Fibroblast of skin of abdomen (primary cell): ENCODE measurements around the gene CHRD.
A peak's percentile ranks its signal among the peaks of the same experiment; 100 is the strongest.
"Not testable (repeated sequence)": the region's sequence is repeated elsewhere in the genome, so short reads cannot be mapped to it uniquely, and the experiment has no call there.

Source experiments
- DNase-seq: peaks from one replicate; pipeline ENCODE4 v3.0.0-alpha.2; 2013

Gene CHRD

DNA sequence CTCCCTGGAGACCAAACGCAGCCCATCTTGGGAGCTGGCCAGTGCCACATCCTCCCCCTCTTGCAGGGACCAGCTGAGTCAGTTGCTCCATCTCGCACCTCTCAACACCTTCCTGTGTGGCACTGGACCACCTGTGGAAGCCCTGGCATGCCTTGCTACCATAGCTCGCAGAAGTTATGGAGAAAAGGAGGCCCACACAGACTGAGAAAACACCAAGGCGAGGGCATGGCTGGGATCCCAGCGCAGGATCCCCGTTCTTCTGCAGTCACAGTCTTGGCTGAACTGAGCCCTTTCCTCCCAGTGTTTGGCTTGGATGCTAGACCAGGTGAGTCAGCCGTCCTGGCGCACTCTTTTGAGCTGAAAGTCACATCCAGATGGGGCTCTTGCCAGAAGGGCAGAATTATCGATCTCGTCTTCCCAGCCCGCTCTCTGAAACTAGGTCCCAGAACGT, 46.9 kb downstream of the CHRD start:
- DNase-seq: no peak

DNA sequence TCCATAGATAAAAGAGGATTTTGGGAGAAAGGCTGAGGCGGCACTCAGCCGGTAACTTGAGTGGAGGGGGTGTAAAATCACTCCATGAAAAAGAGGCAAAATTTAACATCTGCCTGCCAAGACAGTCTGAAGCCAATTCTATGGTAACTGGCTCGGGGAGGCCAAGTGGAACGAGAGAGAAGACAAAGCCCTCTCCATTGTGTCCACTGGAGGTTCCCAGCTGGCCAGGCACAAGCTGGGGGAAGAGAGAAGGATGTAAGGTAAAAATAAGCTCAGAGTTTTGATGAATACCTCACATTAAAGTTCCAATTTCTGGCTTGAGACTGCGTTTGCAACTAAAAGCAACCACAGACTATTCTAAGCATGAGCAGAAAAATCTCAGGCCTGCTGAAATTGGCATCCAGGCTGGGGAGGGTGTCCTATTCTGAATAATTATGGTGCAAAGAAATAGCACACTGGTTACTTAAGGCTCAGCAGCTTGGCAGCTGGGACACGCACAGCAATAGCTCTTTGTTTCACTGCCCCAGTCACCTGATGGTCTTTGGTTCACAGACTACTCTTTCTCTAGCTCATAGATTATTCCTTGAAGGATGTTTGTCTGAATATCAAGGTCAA, 48.8 kb downstream of the CHRD start:
- peak; percentile 64 for DNase-seq

DNA sequence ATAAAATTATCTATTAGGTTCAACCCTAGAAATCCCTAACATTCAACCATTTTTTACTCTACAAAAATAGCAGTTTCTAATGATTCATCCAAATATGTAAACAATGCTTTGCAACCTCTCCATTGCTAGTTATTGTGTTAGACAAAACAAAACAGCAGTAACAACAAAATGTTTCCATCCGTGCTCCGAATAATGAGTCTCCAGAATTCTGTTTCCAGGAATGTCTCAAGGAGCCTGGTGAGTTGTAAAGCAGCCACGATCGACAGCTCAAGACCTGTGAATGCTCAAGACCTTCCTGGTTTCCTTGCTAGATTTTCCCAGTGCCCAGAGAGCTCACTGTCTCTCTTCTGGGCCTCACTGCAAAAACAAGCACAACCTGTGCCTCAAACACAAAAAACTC, 49.9 kb downstream of the CHRD start:
- DNase-seq: no peak

DNA sequence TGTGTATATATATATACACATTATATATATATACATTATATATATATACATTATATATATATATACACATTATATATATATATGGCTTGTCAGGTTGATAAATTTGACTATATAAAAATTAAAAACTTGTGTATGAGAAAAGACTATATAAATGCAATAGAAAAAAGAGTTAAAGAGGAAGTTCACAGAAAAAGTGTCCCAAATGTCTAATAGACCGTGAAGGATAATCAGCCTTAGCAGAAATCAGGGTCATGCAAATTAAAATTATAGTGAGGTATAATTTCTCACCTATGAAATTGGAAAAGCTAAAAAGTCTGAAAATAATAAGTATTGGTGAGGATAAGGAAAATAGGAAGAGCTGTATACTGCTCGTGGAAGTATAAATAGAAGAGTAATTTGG, 51.1 kb downstream of the CHRD start:
- DNase-seq: no peak

DNA sequence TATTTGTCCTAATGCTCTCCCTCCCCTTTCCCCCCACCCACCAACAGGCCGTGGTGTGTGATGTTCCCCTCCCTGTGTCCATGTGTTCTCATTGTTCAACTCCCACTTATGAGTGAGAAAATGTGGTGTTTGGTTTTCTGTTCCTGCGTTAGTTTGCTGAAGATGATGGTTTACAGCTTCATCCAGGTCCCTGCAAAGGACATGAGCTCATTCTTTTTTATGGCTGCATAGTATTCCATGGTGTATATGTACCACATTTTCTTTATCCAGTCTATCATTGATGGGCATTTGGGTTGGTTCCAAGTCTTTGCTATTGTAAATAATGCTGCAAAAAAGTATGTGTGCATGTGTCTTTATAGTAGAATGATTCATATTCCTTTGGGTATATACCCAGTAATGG, 53.3 kb downstream of the CHRD start:
- DNase-seq: not testable (repeated sequence)

DNA sequence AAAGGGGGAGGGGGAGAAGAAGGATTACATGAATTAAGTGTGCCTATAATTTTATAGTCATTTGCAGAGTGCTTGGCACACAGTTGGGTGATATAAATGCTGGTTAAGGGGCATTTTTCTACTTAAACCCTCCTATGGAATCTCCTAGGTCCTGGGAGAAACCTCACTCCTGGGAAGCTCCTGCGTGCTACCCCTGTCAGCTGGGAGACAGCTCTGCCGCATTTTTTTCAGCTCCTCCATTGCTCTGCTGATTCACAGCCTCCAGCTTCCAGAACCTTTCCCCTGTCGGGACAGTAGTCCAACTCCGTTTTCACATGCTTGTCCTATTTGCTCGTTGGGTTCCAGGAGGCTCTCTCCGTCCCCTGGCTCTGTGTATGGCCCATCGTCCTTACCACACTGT, 59.2 kb downstream of the CHRD start:
- DNase-seq: no peak
